ENCODE results near the gene NOD2. TPM values are rescaled to one million over a fixed set of nuclear protein-coding genes. Genes with fewer than 3 reads are reported as not detected.
A peak's percentile ranks its signal among the peaks of the same experiment; 100 is the strongest.

The NOD2 gene
- total and polyA plus RNA-seq, 7 experiments from 2014 or later, result 0.06 to 40.5 (median 0.65) TPM

DNA sequence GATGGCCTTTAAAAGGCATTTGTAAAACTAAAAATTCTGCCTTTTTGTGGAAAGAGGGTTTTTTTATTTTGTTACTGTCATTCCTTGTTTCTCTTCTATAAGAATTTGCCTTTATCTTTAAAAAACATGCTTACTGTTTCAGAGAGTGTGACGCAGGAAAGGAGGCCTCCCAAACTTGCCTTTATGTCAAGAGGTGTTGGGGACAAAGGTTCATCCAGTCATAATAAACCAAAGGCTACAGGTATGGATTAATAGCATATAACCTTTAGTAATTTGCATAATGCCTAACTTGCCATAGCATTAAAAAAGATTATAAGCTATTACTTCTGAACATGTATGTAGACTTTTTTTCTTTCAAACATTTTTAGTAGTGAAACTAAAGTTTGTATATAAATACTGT lies 82.6 kb downstream of the NOD2 start:
- H3K4me1 Mint-ChIP-seq, result peaks cover 38 to 92% (median 85%) of the 10 kb centered on the region in 7 donors
- ChIA-PET CTCF (interaction anchor here (1.0 to 1.9 kb wide), 2 partner anchors 30 to 109 kb away, joined by 3 to 12 read pairs; no protein-coding TSS in a partner anchor), POLR2A (interaction anchor here (0.8 to 1.5 kb wide), 3 partner anchors 10 to 35 kb away, joined by 3 to 4 read pairs (median 3); partner anchors contain the start of gene CYLD)
- intact Hi-C loops (cut with micrococcal nuclease), result loop anchor here in 1 of 2 donors (2.0 kb wide), 1 partner anchor 13 kb away; no protein-coding TSS in a partner anchor
- H3K9me3 Mint-ChIP-seq, result peaks cover 0 to 3% (median 0%) of the 10 kb centered on the region in 11 donors
- Histone ChIP-seq H3K9me3 (ENCODE audit: control insufficient read depth in 2 of 3, low read length in 3 of 3) (no peaks in the 10 kb centered on the region), H3K4me1 (ENCODE audit: control insufficient read depth in 2 of 2, insufficient read depth in 2 of 2, low read length in 2 of 2) (peaks cover 5 to 33% of the 10 kb centered on the region in 2 donors), H3K36me3 (ENCODE audit: control insufficient read depth in 2 of 3, insufficient read depth in 3 of 3, low read length in 3 of 3) (peaks cover 16 to 50% (median 21%) of the 10 kb centered on the region in 3 experiments), H3K4me3 (ENCODE audit: low read length) (no peak overlapping the region), H3K27ac (ENCODE audit: low read depth, low read length) (peak overlapping the region; percentile 47), H3K27me3 (ENCODE audit: control insufficient read depth in 2 of 2, insufficient read depth in 2 of 2, low read length in 2 of 2) (no peaks in the 10 kb centered on the region)
- H3K36me3 Mint-ChIP-seq, result peaks cover 12 to 50% (median 45%) of the 10 kb centered on the region in 5 donors
- ATAC-seq (no peak), DNase-seq (no peak)
- no peaks in the 10 kb centered on the region for H3K27me3 Mint-ChIP-seq
- H3K27ac Mint-ChIP-seq, result peak overlapping the region in 6 of 9 donors; percentile 16 to 68 (median 32)
- peak overlapping the region in 2 of 10 donors; percentile 9 to 34 for H3K4me3 Mint-ChIP-seq

DNA sequence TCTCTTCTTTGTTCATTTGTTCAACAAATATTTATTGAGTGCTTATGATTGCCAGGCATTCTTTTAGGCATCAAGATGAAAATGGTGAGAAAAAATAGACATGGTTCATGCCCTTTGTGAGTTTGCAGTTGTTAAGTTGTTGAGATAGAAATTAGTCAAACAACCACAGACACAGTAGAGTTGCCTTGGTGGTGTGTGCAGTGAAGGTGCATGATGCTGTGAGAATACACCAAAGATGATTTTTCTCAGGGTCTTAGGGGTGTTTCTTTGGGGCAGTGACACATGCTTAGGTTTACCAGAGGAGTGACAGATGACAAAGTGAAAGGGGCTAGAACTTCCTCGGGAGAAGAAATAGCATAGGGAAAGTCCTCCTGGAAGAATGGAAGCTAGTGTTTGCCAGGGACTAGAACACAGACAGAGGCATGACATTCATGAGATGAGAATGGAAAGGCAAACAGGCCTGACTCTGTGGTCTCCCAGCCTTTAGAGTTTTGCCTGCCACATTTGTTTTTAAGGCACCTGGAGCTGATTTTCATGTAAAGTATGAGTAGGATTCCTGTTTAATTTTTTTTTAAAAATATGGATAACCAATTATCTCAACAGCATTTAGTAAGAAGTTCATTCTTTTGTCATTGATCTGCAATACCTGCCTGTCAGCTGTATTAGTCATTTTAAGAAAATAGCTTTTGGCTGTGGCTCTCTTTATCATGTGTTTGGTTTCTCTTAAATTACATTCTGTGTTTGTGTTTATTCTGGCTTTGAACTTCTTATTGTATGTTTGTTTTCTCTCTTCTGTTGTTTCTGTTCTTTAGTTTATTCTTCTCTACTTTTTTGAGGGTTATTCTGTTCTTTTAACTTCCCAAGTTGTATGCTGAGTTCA lies 85.1 kb downstream of the NOD2 start:
- Histone ChIP-seq H3K9me3 (ENCODE audit: control insufficient read depth in 2 of 3, low read length in 3 of 3) (no peaks in the 10 kb centered on the region), H3K27me3 (ENCODE audit: control insufficient read depth in 2 of 2, insufficient read depth in 2 of 2, low read length in 2 of 2) (no peaks in the 10 kb centered on the region), H3K36me3 (ENCODE audit: control insufficient read depth in 2 of 3, insufficient read depth in 3 of 3, low read length in 3 of 3) (peaks cover 21 to 57% (median 27%) of the 10 kb centered on the region in 3 experiments), H3K4me3 (ENCODE audit: low read length) (no peak overlapping the region), H3K27ac (ENCODE audit: low read depth, low read length) (no peak overlapping the region), H3K4me1 (ENCODE audit: control insufficient read depth in 2 of 2, insufficient read depth in 2 of 2, low read length in 2 of 2) (peaks cover 5 to 39% of the 10 kb centered on the region in 2 donors)
- DNase-seq, result no peak
- Mint-ChIP-seq H3K4me1 (peaks cover 35 to 80% (median 71%) of the 10 kb centered on the region in 7 donors), H3K27me3 (no peaks in the 10 kb centered on the region), H3K4me3 (peak overlapping the region in 3 of 10 donors; percentile 2 to 10 (median 4)), H3K9me3 (peaks cover 0 to 1% (median 0%) of the 10 kb centered on the region in 11 donors), H3K36me3 (peaks cover 16 to 48% (median 42%) of the 10 kb centered on the region in 5 donors), H3K27ac (peak overlapping the region in 7 of 9 donors; percentile 51 to 88 (median 74))
- intact Hi-C loops (cut with micrococcal nuclease), result no loop called here
- no peak for ATAC-seq
- ChIA-PET POLR2A (interaction anchor here (1.0 kb wide), 1 partner anchor 34 kb away, joined by 4 read pairs; no protein-coding TSS in a partner anchor), CTCF (interaction anchor here (0.6 to 1.0 kb wide), 4 partner anchors 9 to 681 kb away, joined by 3 to 5 read pairs (median 3); no protein-coding TSS in a partner anchor)

DNA sequence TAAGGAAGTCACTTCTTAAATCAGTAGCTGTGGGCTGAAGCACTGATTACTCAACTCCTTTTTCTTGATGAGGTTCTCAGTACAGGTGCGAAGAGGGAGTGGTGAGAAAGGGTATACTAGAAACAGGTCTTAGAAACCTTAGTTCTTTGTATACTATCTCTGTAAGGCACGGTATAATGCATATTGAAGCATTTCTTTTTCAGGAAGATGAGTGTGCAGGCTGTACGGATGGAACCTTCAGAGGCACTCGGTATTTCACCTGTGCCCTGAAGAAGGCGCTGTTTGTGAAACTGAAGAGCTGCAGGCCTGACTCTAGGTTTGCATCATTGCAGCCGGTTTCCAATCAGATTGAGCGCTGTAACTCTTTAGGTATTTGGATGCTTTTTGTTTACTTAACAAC lies 87.6 kb downstream of the NOD2 start:
- POLR2A ChIA-PET, result interaction anchor here (0.5 to 1.0 kb wide), 2 partner anchors 24 to 454 kb away, joined by 3 read pairs; no protein-coding TSS in a partner anchor
- Mint-ChIP-seq H3K27ac (peak overlapping the region; percentile 63 to 94 (median 88)), H3K4me3 (peak overlapping the region in 9 of 10 donors; percentile 37 to 73 (median 51))

DNA sequence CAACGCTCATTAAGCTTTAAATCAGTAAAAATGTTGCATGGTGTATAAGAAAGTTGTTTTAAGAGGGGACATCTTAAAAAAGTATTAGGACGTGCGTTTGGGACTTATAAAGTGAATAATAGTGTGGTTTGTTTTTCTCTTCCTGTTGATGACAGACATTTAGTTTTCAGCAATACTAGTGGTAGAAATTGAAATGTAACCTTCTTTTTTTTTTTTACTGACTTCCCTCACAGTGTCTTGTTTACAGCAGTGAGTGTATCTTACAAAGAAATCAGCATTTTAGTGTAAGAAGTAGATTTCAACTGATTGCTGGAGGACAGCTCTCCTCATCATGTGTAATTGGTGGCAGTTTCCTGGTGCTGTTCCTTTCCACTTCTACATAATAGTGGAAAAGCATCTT lies 88.1 kb downstream of the NOD2 start:
- H3K4me1 ChIP-seq (ENCODE audit: control insufficient read depth in 2 of 2, insufficient read depth in 2 of 2, low read length in 2 of 2), result peaks cover 5 to 27% of the 10 kb centered on the region in 2 donors
- H3K27ac ChIP-seq (ENCODE audit: low read depth, low read length), result no peak overlapping the region
- peaks cover 23 to 67% (median 50%) of the 10 kb centered on the region in 5 donors for H3K36me3 Mint-ChIP-seq
- H3K4me1 Mint-ChIP-seq, result peaks cover 21 to 66% (median 60%) of the 10 kb centered on the region in 7 donors
- ChIA-PET POLR2A (interaction anchor here (0.5 to 1.0 kb wide), 3 partner anchors 10 to 454 kb away, joined by 3 read pairs; no protein-coding TSS in a partner anchor), CTCF (interaction anchor here (0.6 to 2.4 kb wide), 5 partner anchors 25 to 569 kb away, joined by 3 to 8 read pairs (median 3); no protein-coding TSS in a partner anchor)
- intact Hi-C loops (cut with micrococcal nuclease), result loop anchor here (1.0 to 5.0 kb wide), 3 partner anchors 11 to 34 kb away; no protein-coding TSS in a partner anchor
- no peaks in the 10 kb centered on the region for H3K27me3 Mint-ChIP-seq
- H3K4me3 Mint-ChIP-seq, result peak overlapping the region in 9 of 10 donors; percentile 37 to 73 (median 51)
- peak overlapping the region; percentile 63 to 94 (median 88) for H3K27ac Mint-ChIP-seq
- ATAC-seq, result peak; percentile 56
- no peaks in the 10 kb centered on the region for H3K9me3 ChIP-seq (ENCODE audit: control insufficient read depth in 2 of 3, low read length in 3 of 3)
- H3K9me3 Mint-ChIP-seq, result peaks cover 0 to 1% (median 0%) of the 10 kb centered on the region in 11 donors
- H3K27me3 ChIP-seq (ENCODE audit: control insufficient read depth in 2 of 2, insufficient read depth in 2 of 2, low read length in 2 of 2), result no peaks in the 10 kb centered on the region
- no peak overlapping the region for H3K4me3 ChIP-seq (ENCODE audit: low read length)
- H3K36me3 ChIP-seq (ENCODE audit: control insufficient read depth in 2 of 3, insufficient read depth in 3 of 3, low read length in 3 of 3), result peaks cover 34 to 76% (median 47%) of the 10 kb centered on the region in 3 experiments
- DNase-seq, result peak in 3 of 9 donors; percentile 15 to 41 (median 28)

More for the DNA sequence above, 87.6 kb downstream of the NOD2 start:
- Histone ChIP-seq H3K4me3 (ENCODE audit: low read length) (no peak overlapping the region), H3K27me3 (ENCODE audit: control insufficient read depth in 2 of 2, insufficient read depth in 2 of 2, low read length in 2 of 2) (no peaks in the 10 kb centered on the region), H3K27ac (ENCODE audit: low read depth, low read length) (no peak overlapping the region), H3K36me3 (ENCODE audit: control insufficient read depth in 2 of 3, insufficient read depth in 3 of 3, low read length in 3 of 3) (peaks cover 34 to 74% (median 50%) of the 10 kb centered on the region in 3 experiments), H3K9me3 (ENCODE audit: control insufficient read depth in 2 of 3, low read length in 3 of 3) (no peaks in the 10 kb centered on the region), H3K4me1 (ENCODE audit: control insufficient read depth in 2 of 2, insufficient read depth in 2 of 2, low read length in 2 of 2) (peaks cover 5 to 29% of the 10 kb centered on the region in 2 donors)
- CTCF ChIA-PET, result interaction anchor here (0.6 to 2.4 kb wide), 8 partner anchors 14 to 568 kb away, joined by 3 to 8 read pairs (median 3); no protein-coding TSS in a partner anchor
- Mint-ChIP-seq H3K36me3 (peaks cover 23 to 63% (median 50%) of the 10 kb centered on the region in 5 donors), H3K4me1 (peaks cover 21 to 71% (median 65%) of the 10 kb centered on the region in 7 donors), H3K9me3 (peaks cover 0 to 1% (median 0%) of the 10 kb centered on the region in 11 donors), H3K27me3 (no peaks in the 10 kb centered on the region)
- ATAC-seq, result peak; percentile 77
- peak in 3 of 9 donors; percentile 10 to 31 (median 26) for DNase-seq
- intact Hi-C loops (cut with micrococcal nuclease), result loop anchor here (1.0 to 5.0 kb wide), 3 partner anchors 11 to 34 kb away; no protein-coding TSS in a partner anchor

Small RNAs within 50 kb of the gene (microRNA-seq; reads per million reads assigned to microRNA genes)
- gene MIR3181 (ENCODE audit: borderline microRNAs expressed), result not detected

Other genes starting within 250 kb of the NOD2 start
- 1 to 10 TPM; 1.4 to 7.9 (median 6.2) TPM for gene NKD1, start 145.2 kb upstream of the NOD2 start, total RNA-seq
- under 1 TPM; 0.36 to 0.99 TPM for gene NKD1, start 145.2 kb upstream of the NOD2 start, polyA plus RNA-seq
- 10 to 100 TPM; 32.4 to 94.9 (median 70.8) TPM for gene SNX20, start 12.3 kb upstream of the NOD2 start, total RNA-seq
- gene SNX20, start 12.3 kb upstream of the NOD2 start, polyA plus RNA-seq, result 10 to 100 TPM; 62.6 to 96.1 TPM
- 100 to 1,000 TPM; 259 to 393 (median 336) TPM for gene CYLD, start 48.5 kb downstream of the NOD2 start, total RNA-seq
- gene CYLD, start 48.5 kb downstream of the NOD2 start, polyA plus RNA-seq, result 100 to 1,000 TPM; 170 to 224 TPM